Esophagus muscularis mucosa (tissue), 4 donors: ENCODE measurements around the gene RARB.

Experiments used
- EP300 ChIP-seq: sonication (generic); formaldehyde crosslinking; IDR thresholded peaks from one replicate; pipeline ENCODE4 v1.6.1; 2017; ENCODE audit warnings: antibody characterized with exemption
- POLR2A ChIP-seq: fragments of 450-650 bp; IDR thresholded peaks from one replicate; pipeline ENCODE4 v1.6.1; 2017; ENCODE audit warnings: antibody characterized with exemption, moderate library complexity, mild to moderate bottlenecking, low read depth
- POLR2AphosphoS5 ChIP-seq, 2 donors: sonication (generic); formaldehyde crosslinking; IDR thresholded peaks; one replicate each; pipeline ENCODE4 v1.6.1; 2017; ENCODE audit warnings: antibody characterized with exemption in 2 of 2
- TF ChIP-seq, protein P1 (sequence below), 3 experiments: fragments of 200-600 bp in 2 of 3; fragments of 450-650 bp in 1 of 3; sonication (generic) in 2 of 3; IDR thresholded peaks; one replicate each; pipeline ENCODE4 v1.5.1; 2017 to 2019; ENCODE audit warnings: antibody characterized with exemption in 3 of 3, mild to moderate bottlenecking in 2 of 3, moderate library complexity in 1 of 3

DNA sequence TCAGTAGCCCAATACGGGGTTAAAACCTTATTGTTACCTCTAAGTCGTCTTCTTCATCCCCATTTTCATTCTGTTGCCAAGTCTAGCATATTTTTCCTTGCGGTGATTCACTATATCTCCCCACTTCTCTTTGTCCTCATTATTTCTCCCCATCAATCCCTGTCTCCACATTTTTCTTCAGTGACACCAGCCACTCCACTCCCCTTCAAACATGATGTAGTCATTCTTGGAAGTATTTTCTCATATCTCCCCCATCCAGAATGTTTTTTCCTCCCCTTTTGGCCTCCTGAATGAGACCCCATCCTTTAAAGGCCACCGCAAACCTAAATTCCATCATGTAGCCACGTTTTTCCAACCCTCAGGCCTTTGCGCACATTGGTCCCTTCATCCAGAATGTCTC is 130.7 kb downstream of the RARB start:
- TF ChIP-seq, protein P1, sequence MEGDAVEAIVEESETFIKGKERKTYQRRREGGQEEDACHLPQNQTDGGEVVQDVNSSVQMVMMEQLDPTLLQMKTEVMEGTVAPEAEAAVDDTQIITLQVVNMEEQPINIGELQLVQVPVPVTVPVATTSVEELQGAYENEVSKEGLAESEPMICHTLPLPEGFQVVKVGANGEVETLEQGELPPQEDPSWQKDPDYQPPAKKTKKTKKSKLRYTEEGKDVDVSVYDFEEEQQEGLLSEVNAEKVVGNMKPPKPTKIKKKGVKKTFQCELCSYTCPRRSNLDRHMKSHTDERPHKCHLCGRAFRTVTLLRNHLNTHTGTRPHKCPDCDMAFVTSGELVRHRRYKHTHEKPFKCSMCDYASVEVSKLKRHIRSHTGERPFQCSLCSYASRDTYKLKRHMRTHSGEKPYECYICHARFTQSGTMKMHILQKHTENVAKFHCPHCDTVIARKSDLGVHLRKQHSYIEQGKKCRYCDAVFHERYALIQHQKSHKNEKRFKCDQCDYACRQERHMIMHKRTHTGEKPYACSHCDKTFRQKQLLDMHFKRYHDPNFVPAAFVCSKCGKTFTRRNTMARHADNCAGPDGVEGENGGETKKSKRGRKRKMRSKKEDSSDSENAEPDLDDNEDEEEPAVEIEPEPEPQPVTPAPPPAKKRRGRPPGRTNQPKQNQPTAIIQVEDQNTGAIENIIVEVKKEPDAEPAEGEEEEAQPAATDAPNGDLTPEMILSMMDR (IDR thresholded peaks at IDR 0.05) = no peak
- no peak for TF ChIP-seq POLR2A
- TF ChIP-seq POLR2AphosphoS5 (IDR thresholded peaks at IDR 0.05) = no peak
- no peak for TF ChIP-seq EP300
